NCI-H1417 treated with DMSO at 0.1 percent for 48 hours (cell line): Measurements from ENCODE around the gene IGF2BP2.
"Not testable (repeated sequence)": the region's sequence is repeated elsewhere in the genome, so short reads cannot be mapped to it uniquely, and the experiment has no call there.

ENCODE experiments used
- DNase-seq: peaks from one replicate; lab custom pipeline; 2025; lab: John Stamatoyannopoulos, UW

IGF2BP2 gene

GRCh38 chr3:185837414-185837813 lies 12.6 kb upstream of the IGF2BP2 start:
- DNase-seq = no peak

GRCh38 chr3:185831990-185832389 lies 7.1 kb upstream of the IGF2BP2 start:
- no peak for DNase-seq

DNA sequence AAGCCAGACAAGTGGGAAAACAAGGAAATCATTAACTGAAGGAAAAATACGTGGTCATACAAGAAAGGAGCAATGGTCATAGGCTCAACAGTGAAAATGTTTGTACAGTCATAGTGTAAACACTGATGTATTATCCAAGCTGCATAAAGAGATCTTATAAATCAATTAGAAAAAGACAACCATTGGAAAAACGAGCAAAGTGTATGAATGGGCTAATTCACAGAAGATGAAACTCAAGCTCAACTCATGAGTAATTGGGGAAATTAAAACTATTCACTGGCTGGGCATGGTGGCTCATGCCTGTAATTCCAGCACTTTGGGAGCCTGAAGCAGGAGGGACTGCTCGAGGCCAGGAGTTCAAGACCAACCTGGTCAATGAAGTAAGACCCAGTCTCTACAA lies 6.4 kb upstream of the IGF2BP2 start:
- no peak for DNase-seq

DNA sequence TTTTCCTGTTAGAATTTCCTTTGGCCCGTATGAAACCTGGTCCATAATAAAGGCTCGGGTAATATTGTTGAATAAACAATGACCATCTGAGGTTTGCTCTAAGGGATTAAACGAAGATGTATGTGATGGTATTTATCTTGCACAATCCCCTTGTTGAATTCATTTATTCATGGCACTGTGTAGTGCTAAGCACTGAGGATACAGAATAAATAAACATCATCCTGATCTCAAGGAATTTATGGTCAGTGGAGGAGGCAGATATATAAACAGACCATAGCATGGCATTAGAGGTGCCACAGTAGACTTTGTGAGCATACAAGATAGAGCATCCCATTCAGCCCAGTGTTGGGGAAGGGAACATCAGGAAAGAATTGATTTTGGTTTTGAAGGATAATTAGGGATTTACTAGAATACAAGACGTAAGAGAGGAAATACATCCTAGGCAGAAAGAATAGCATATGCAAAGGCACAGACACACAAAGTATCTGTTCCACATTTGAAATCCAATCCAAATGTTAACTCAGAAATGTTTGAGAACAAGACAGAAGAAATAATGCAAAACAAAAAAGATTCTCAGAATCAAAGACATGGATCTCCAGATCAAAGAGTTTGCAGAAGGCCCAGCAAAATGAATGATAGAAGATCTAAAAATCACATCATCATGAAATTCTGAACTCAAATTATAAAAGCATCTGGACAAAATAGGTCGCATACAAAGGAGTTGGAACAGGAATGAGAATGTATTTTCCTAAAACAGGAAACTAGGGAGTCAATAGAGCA lies 5.4 kb upstream of the IGF2BP2 start:
- no peak for DNase-seq

- DNase-seq = no peak
Measured at GRCh38 chr3:185828755-185829154, 3.9 kb upstream of the IGF2BP2 start.

DNA sequence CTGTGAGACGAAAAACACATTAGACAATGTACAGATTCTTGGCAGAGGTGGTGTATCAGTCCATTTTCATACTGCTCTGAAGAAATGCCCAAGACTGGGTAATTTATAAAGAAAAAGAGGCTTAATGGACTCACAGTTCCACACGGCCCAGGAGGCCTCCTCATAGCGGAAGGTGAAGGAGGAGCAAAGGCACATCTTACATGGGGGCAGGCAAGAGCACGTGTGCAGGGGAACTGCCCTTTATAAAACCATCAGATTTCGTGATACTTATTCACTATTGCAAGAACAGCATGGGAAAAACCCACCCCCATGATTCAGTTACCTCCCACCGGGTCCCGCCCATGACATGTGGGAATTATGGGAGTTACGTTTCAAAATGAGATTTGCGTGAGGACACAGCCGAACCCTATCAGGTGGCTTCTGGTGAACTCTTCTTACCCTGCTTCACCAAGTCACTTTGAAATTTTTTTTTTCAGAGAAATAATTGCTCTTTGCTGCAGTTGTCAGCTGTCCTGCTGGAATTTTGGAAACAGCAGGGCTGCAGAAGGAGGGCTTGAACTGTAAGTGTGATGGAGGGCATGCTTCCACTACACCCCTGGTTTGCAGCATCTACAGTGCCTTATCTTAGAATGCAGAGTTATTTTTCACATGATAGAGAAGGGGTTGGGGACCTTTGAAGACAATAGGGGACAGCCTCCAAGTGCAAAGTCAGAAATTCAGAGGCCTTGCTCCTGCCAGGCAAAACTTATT lies 2.9 kb upstream of the IGF2BP2 start:
- DNase-seq = no peak

DNA sequence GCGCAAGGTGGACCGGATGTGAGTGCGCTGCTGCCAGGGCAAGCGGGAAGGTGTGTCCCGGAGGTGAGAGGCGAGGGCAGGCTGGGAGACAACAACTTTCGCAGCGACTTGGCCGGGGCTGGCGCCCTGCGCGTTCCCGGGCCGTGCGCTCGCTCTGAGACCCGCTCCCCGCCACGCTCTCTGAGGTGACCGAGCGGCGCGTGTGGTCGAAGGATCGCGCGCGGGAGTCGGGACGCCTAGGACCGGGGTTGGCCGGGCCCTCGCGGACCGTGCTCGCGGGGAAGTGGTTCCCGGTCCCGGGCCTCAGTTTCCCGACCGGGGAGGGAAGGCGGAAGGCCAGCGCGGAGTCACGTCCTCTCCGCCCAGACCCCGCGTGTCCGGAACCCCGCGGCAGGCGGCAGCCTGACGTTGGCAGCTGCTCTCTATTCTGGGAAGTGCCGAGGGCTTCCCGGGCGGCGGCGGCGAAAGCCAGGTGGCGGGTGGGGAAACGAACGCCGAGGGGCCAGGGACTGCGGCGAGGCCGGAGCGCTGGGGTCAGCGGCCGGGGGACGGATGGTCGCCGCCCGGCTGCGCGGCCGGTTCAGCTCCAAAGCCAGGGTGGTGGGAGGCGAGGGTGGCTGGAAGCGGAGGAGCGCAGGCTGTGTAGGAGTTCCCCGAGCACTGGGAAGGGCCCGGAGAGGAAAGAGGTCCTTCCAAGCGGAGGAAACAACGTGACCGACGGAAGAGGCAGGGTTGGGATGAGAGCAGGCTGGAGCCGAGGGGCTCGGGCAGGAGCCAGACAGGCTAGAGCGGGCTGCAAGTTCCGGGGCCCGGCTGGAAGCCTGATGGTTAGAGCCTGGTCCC lies 1.0 kb upstream of the IGF2BP2 start:
- DNase-seq = no peak

GRCh38 chr3:185824051-185825005 lies 514 bp downstream of the IGF2BP2 start:
- DNase-seq = no peak

DNA sequence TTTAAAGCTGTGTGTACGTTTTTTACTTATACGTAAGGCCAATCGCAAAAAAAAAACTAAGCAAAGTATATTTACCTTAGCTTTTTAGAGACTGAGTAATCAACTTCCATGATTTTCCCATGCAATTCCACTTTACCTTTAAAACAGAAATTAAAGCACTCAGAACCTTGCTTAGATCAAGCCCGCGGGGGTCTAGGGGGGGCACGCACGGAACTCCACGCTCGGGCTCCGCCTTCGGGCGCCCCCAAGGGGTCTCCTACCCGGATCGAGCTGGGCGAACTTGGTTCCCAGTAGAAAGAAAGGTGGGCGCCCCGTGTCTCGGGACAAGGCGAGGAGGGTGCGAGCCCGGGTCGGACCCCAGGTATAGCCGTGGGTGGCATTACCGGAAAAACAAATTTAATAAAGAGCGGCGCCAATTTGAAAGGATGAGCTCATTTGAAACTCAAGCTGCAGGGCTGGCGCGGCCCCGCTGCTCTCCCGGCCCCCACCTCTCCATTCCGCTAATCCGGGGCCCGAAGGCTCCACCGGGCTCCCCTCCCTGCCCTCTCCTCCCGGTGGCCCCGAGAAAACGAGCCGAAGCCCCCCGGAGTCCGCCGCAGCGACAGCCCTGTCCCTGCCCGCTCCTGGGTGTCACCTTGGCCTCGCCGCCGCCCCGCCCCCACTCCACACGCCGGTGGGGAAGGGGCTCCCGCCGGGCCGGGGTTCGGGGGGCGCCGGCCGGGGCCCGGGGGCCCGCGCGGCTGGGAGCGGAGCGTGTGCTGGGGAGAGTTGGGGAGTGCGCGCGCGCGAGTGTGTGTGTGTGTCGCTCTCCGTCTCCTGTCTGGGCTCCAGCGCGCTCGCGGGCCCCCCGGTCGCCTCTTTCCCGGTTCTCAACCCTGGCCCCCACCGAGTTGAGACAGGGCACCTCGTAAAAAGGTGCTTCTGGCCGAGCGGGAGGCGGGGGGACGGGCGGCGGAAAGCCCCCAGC lies 1.5 kb downstream of the IGF2BP2 start:
- no peak for DNase-seq

GRCh38 chr3:185822221-185823000 lies 2.4 kb downstream of the IGF2BP2 start:
- no peak for DNase-seq

DNA sequence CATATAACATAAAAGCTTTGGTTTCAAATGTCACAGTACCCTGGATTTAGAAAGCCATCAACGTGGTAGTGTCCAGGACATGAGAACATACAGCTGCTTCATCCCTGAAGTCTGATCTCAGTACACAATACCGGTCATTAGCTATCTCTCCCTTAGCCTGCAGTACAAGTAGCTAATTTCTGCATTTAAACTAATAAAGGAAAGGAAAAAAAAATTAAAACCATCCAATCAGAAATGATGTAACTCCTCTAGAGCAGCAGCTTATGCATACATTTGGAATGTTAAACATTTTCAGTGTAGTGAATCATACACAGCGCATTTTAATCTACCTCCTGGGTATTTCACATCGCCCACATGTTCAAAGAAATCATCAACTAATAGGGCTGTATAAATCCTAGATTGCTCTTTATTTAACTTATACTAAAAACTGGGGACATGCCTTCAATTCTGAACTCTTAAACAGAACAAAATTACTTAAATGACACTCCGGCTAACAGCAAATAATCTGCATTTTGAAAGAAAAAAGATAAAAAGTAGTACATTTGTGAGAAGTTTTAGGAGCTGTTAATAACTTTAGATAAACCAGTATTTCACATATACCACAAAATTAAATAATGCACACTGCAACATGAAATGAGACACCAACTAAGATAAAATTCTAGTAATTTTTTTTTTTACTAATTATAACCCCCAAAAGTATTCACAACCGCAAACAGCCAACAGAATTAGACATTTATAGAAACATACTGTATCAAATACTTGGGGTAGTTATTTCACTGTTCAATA lies 3.7 kb downstream of the IGF2BP2 start:
- no peak for DNase-seq

DNA sequence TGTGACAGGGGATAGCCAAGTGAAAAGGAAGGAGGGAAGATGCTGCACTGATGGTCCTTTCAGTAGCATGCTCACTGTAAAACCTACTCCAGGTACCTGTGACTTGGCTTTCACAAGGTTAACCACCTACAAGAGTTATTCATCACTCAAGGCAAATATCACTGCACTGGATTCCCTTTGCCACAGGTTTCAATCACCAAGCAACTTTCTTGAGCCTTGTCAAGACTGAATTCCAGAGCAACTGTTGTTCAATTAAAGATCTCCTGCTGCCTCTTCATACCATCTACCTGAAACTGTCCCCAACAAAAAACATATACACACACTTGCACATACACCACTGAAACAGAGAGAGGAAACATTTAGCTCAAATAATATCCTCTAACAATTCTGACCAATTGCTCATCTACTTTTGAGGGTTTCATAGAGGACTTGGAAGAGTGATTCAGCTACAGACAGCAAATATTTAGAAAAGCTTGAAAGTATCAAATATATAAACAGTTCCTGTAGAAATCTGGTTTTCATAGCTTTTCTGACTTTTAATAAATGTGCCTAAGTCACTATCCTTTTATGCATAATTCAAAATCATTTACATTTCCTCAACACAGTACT lies 6.5 kb downstream of the IGF2BP2 start:
- DNase-seq = no peak

- no peak for DNase-seq
Measured at GRCh38 chr3:185815391-185816282, 9.2 kb downstream of the IGF2BP2 start.

- no peak for DNase-seq
Measured at GRCh38 chr3:185813691-185814215, 11.1 kb downstream of the IGF2BP2 start.

- DNase-seq = no peak
Measured at GRCh38 chr3:185813205-185813604, 11.6 kb downstream of the IGF2BP2 start.

DNA sequence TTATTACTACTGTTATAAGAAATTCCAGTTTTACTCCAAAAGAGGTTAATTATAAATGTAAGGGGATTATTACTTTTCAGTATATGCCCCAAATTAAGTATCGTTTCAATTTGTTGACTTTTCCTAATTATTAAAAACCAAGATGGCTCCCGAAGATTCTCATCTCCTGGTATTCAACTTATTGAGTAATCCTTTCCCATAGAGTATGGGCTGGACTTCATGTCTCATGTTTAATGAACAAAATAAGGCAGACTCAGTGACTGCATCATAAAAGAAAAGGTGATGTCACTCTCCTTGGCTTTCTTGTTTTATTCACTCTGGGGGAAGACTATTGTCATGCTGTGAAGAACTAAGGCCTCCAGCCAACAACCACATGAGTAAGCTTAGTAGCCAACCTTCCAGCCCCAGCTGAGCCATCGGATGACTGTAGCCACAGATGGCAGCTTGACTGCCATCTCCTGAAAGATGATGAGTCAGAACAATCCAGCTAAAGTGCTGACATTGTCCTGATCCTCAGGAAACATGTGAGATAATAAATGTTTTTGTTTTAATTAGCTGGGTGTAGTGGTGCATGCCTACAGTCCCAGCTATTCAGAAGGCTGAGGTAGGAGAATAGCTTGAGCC lies 17.3 kb downstream of the IGF2BP2 start:
- DNase-seq = no peak

DNA sequence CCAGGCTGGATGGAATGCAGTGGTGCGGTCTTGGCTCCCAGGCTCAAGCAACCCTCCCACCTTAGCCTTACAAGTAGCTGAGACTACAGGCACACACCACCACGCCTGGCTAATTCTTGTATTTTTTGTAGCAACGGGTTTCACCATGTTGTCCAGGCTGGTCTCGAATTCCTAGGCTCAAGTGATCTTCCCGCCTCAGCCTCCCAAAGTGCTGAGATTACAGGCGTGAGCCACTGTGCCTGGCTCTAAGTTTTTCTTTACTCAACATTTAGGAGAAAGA lies 26.1 kb downstream of the IGF2BP2 start:
- DNase-seq = not testable (repeated sequence)
